Neural cell (in vitro differentiated cells): ENCODE measurements around the gene SLK. TPM values are rescaled to one million over a fixed set of nuclear protein-coding genes. Genes with fewer than 3 reads are reported as not detected.
A peak's percentile ranks its signal among the peaks of the same experiment; 100 is the strongest.

ENCODE experiments used
- H2AFZ ChIP-seq: fragments of 200-600, 300-800 bp; sonication (generic), shearing (Covaris generic); 2 replicates; pipeline ENCODE4 v1.6.0; 2014; ENCODE audit warnings: low read depth, mild to moderate bottlenecking, antibody characterized with exemption, low read length, moderate library complexity
- H3F3A ChIP-seq: fragments of 200-600 bp; shearing (Covaris generic); 2 replicates; pipeline ENCODE4 v1.6.1; 2016; ENCODE audit warnings: mild to moderate bottlenecking, moderate library complexity, mixed read lengths, antibody characterized with exemption, low read length; ENCODE audit not compliant: insufficient read depth, poor library complexity, severe bottlenecking
- H3K27ac ChIP-seq: fragments of 200-600, 300-800 bp; sonication (generic), shearing (Covaris generic); 2 replicates; pipeline ENCODE4 v1.5.1; 2014; ENCODE audit warnings: mild to moderate bottlenecking, low read length, moderate library complexity
- H3K27me3 ChIP-seq: fragments of 300-800, 200-600 bp; sonication (generic), shearing (Covaris generic); 2 replicates; pipeline ENCODE4 v1.6.0; 2014; ENCODE audit warnings: mild to moderate bottlenecking, low read depth, low read length, moderate library complexity; ENCODE audit not compliant: insufficient read depth
- H3K36me3 ChIP-seq: fragments of 300-800, 200-600 bp; sonication (generic), shearing (Covaris generic); 2 replicates; pipeline ENCODE4 v1.5.1; 2014; ENCODE audit warnings: mild to moderate bottlenecking, antibody characterized with exemption, low read length, moderate library complexity; ENCODE audit not compliant: insufficient read depth
- H3K4me2 ChIP-seq: fragments of 300-800, 200-600 bp; sonication (generic), shearing (Covaris generic); 2 replicates; pipeline ENCODE4 v1.6.0; 2014; ENCODE audit warnings: mild to moderate bottlenecking, low read length
- H3K4me3 ChIP-seq: fragments of 300-800, 200-600 bp; sonication (generic), shearing (Covaris generic); 2 replicates; pipeline ENCODE4 v1.5.1; 2014; ENCODE audit warnings: mild to moderate bottlenecking, low read length, moderate library complexity
- H3K79me2 ChIP-seq: fragments of 200-600 bp; shearing (Covaris generic); replicated peaks from 2 replicates; pipeline ENCODE4 v1.6.0; 2014; ENCODE audit warnings: mild to moderate bottlenecking, low read length, moderate library complexity; ENCODE audit not compliant: insufficient read depth
- H3K9ac ChIP-seq: fragments of 300-800, 200-600 bp; sonication (generic), shearing (Covaris generic); 2 replicates; pipeline ENCODE4 v1.6.1; 2016; ENCODE audit warnings: mild to moderate bottlenecking, low read length, mixed read lengths
- H3K9me2 ChIP-seq: fragments of 200-600 bp; shearing (Covaris generic); 2 replicates; pipeline ENCODE4 v1.6.1; 2016; ENCODE audit warnings: mild to moderate bottlenecking, low read length, mixed read lengths; ENCODE audit not compliant: insufficient read depth
- H3K9me3 ChIP-seq: fragments of 200-600, 300-800 bp; sonication (generic), shearing (Covaris generic); 2 replicates; pipeline ENCODE4 v1.6.1; 2016; ENCODE audit warnings: mild to moderate bottlenecking, mixed run types, low read length, moderate library complexity, mixed read lengths
- H4K20me1 ChIP-seq: fragments of 200-600 bp; shearing (Covaris generic); 2 replicates; pipeline ENCODE4 v1.6.1; 2016; ENCODE audit warnings: mild to moderate bottlenecking, mixed run types; ENCODE audit not compliant: insufficient read depth
- CTCF ChIP-seq: fragments of 450-650 bp; IDR thresholded peaks from 2 replicates; pipeline ENCODE4 v1.5.1; 2014; ENCODE audit warnings: antibody characterized with exemption, mild to moderate bottlenecking, moderate library complexity; ENCODE audit not compliant: poor library complexity, severe bottlenecking
- EP300 ChIP-seq: fragments of 450-650 bp; conservative IDR thresholded peaks from 2 replicates; pipeline ENCODE4 v1.6.1; 2014; ENCODE audit warnings: antibody characterized with exemption, mild to moderate bottlenecking, moderate library complexity; ENCODE audit not compliant: poor library complexity, severe bottlenecking
- EZH2 ChIP-seq: fragments of 200-600, 300-800 bp; shearing (Covaris generic), sonication (generic); IDR thresholded peaks from 2 replicates; pipeline ENCODE4 v1.6.1; 2014; ENCODE audit warnings: antibody characterized with exemption, low read length, borderline replicate concordance, mild to moderate bottlenecking; ENCODE audit not compliant: insufficient read depth, poor library complexity, severe bottlenecking
- MXI1 ChIP-seq: fragments of 450-650 bp; conservative IDR thresholded peaks from 2 replicates; pipeline ENCODE4 v1.6.1; 2014; ENCODE audit warnings: antibody characterized with exemption, mild to moderate bottlenecking; ENCODE audit not compliant: poor library complexity, severe bottlenecking
- POLR2AphosphoS5 ChIP-seq: IDR thresholded peaks from 2 replicates; pipeline ENCODE4 v1.6.1; 2012
- RAD21 ChIP-seq: fragments of 450-650 bp; conservative IDR thresholded peaks from 2 replicates; pipeline ENCODE4 v1.6.1; 2014; ENCODE audit warnings: antibody characterized with exemption, mild to moderate bottlenecking, moderate library complexity
- REST ChIP-seq: IDR thresholded peaks from 2 replicates; pipeline ENCODE4 v1.6.1; 2012; ENCODE audit warnings: borderline replicate concordance
- SMC3 ChIP-seq: fragments of 450-650 bp; conservative IDR thresholded peaks from 2 replicates; pipeline ENCODE4 v1.6.1; 2014; ENCODE audit warnings: antibody characterized with exemption, mild to moderate bottlenecking, moderate library complexity; ENCODE audit not compliant: poor library complexity
- TAF1 ChIP-seq: IDR thresholded peaks from 2 replicates; pipeline ENCODE4 v1.6.1; 2012; ENCODE audit warnings: low read depth
- polyA plus RNA-seq: library from polyadenylated mRNA; depleted of rRNA; stranded (reverse); fragments of >200 nt; gene quantifications from 2 replicates; pipeline ENCODE4 v1.2.3, GENCODE V29; 2014

The SLK gene
- polyA plus RNA-seq, 1 donor from 2014 or later = 23.7 TPM

GRCh38 chr10:103921248-103921647 lies 45.7 kb upstream of the SLK start:
- Histone ChIP-seq H3K4me2 (no peak overlapping the region), H4K20me1 (no peaks in the 10 kb centered on the region), H3K9me2 (no peaks in the 10 kb centered on the region), H3K9me3 (no peaks in the 10 kb centered on the region), H3F3A (no peaks in the 10 kb centered on the region), H2AFZ (no peak overlapping the region), H3K27ac (no peak overlapping the region), H3K27me3 (no peaks in the 10 kb centered on the region), H3K4me3 (no peak overlapping the region), H3K36me3 (no peaks in the 10 kb centered on the region), H3K9ac (no peak overlapping the region), H3K79me2 (no peaks in the 10 kb centered on the region)
- TF ChIP-seq MXI1 = no peak
- no peak for TF ChIP-seq SMC3
- no peak for TF ChIP-seq TAF1
- TF ChIP-seq POLR2AphosphoS5 = no peak
- TF ChIP-seq EZH2 = no peak
- no peak for TF ChIP-seq RAD21
- no peak for TF ChIP-seq CTCF
- no peak for TF ChIP-seq REST
- no peak for TF ChIP-seq EP300

GRCh38 chr10:103921750-103922195 lies 45.2 kb upstream of the SLK start:
- peak; percentile 39 for TF ChIP-seq CTCF
- TF ChIP-seq SMC3 = peak; percentile 31
- no peak for TF ChIP-seq EP300
- peak; percentile 46 for TF ChIP-seq RAD21
- no peak for TF ChIP-seq MXI1
- TF ChIP-seq TAF1 = no peak
- TF ChIP-seq REST = no peak
- no peak for TF ChIP-seq POLR2AphosphoS5
- no peak for TF ChIP-seq EZH2
- no peak overlapping the region for H3K4me3 ChIP-seq
- no peaks in the 10 kb centered on the region for H3F3A ChIP-seq
- no peaks in the 10 kb centered on the region for H3K79me2 ChIP-seq
- no peaks in the 10 kb centered on the region for H4K20me1 ChIP-seq
- no peaks in the 10 kb centered on the region for H3K9me2 ChIP-seq
- no peak overlapping the region for H3K9ac ChIP-seq
- H3K9me3 ChIP-seq = no peaks in the 10 kb centered on the region
- peak overlapping the region; percentile 41 for H2AFZ ChIP-seq
- H3K4me2 ChIP-seq = no peak overlapping the region
- H3K36me3 ChIP-seq = no peaks in the 10 kb centered on the region
- H3K27ac ChIP-seq = no peak overlapping the region
- H3K27me3 ChIP-seq = no peaks in the 10 kb centered on the region
